Astrocyte (in vitro differentiated cells and primary cell): Measurements from ENCODE around the gene TMC4. TPM values are rescaled to one million over a fixed set of nuclear protein-coding genes. Genes with fewer than 3 reads are reported as not detected.

ENCODE experiments used
- DNase-seq: peaks from one replicate; pipeline ENCODE4 v3.0.0-alpha.2; 2010; ENCODE audit warnings: low read depth
- FAIRE-seq: peaks from 2 replicates; lab custom pipeline; 2011; peaks lifted over from hg19 to GRCh38; lab: Jason Lieb, UNC
- H2AFZ ChIP-seq: 2 replicates; pipeline ENCODE4 v1.6.0; 2012; ENCODE audit warnings: low read depth, low read length, inconsistent platforms
- H3K27ac ChIP-seq: 2 replicates; pipeline ENCODE4 v1.5.1; 2011; ENCODE audit warnings: low read depth, low read length, inconsistent platforms
- H3K27me3 ChIP-seq: 2 replicates; pipeline ENCODE4 v1.6.0; 2011; ENCODE audit warnings: low read length, inconsistent platforms; ENCODE audit not compliant: insufficient read depth
- H3K36me3 ChIP-seq: 2 replicates; pipeline ENCODE4 v1.5.1; 2011; ENCODE audit warnings: low read length, inconsistent platforms; ENCODE audit not compliant: insufficient read depth
- H3K4me1 ChIP-seq: 2 replicates; pipeline ENCODE4 v1.5.1; 2011; ENCODE audit warnings: low read length, inconsistent platforms; ENCODE audit not compliant: insufficient read depth
- H3K4me2 ChIP-seq: 2 replicates; pipeline ENCODE4 v1.6.0; 2012; ENCODE audit warnings: low read length, inconsistent platforms
- H3K4me3 ChIP-seq: 2 replicates; pipeline ENCODE4 v1.5.1; 2011; ENCODE audit warnings: low read depth, mild to moderate bottlenecking, low read length, inconsistent platforms; ENCODE audit not compliant: insufficient read depth
- H3K79me2 ChIP-seq: 2 replicates; pipeline ENCODE4 v1.6.0; 2012; ENCODE audit warnings: mild to moderate bottlenecking, low read length, inconsistent platforms; ENCODE audit not compliant: insufficient read depth
- H3K9ac ChIP-seq: 2 replicates; pipeline ENCODE4 v1.6.0; 2012; ENCODE audit warnings: mild to moderate bottlenecking, low read length, inconsistent platforms
- H3K9me3 ChIP-seq: 2 replicates; pipeline ENCODE4 v1.5.1; 2012; ENCODE audit warnings: low read depth, mild to moderate bottlenecking, low read length, inconsistent platforms; ENCODE audit not compliant: insufficient read depth
- H4K20me1 ChIP-seq: 2 replicates; pipeline ENCODE4 v1.6.0; 2012; ENCODE audit warnings: low read length, inconsistent platforms; ENCODE audit not compliant: insufficient read depth
- H3K27ac Mint-ChIP-seq: one replicate; pipeline ENCODE4 v1.8.0; 2021; ENCODE audit warnings: mild to moderate bottlenecking, mixed read lengths; ENCODE audit not compliant: unreplicated experiment
- H3K27me3 Mint-ChIP-seq: one replicate; pipeline ENCODE4 v1.8.0; 2021; ENCODE audit warnings: low read depth, mixed read lengths; ENCODE audit not compliant: unreplicated experiment
- H3K36me3 Mint-ChIP-seq: one replicate; pipeline ENCODE4 v1.8.0; 2021; ENCODE audit warnings: low read depth, mixed read lengths; ENCODE audit not compliant: unreplicated experiment
- H3K4me1 Mint-ChIP-seq: one replicate; pipeline ENCODE4 v1.8.0; 2021; ENCODE audit warnings: low read depth, mixed read lengths; ENCODE audit not compliant: unreplicated experiment
- H3K4me3 Mint-ChIP-seq: one replicate; pipeline ENCODE4 v1.8.0; 2021; ENCODE audit warnings: mild to moderate bottlenecking, moderate library complexity, mixed read lengths; ENCODE audit not compliant: unreplicated experiment
- H3K9me3 Mint-ChIP-seq: one replicate; pipeline ENCODE4 v1.8.0; 2021; ENCODE audit warnings: mild to moderate bottlenecking, mixed read lengths; ENCODE audit not compliant: unreplicated experiment
- EZH2 ChIP-seq: IDR thresholded peaks from 2 replicates; pipeline ENCODE4 v1.6.1; 2012; ENCODE audit warnings: mild to moderate bottlenecking, low read length, inconsistent platforms; ENCODE audit not compliant: insufficient read depth
- total RNA-seq: library from RNA; stranded (reverse); gene quantifications from 2 replicates; pipeline ENCODE4 v1.2.1, GENCODE V29; 2021
- TF ChIP-seq, protein P1 (sequence below): IDR thresholded peaks from 2 replicates; pipeline ENCODE4 v1.5.1; 2011; ENCODE audit warnings: low read depth, mild to moderate bottlenecking, inconsistent platforms, low read length, moderate library complexity; ENCODE audit not compliant: insufficient read depth

Gene TMC4
- total RNA-seq, 1 donor from 2014 or later: 1.9 TPM

GRCh38 chr19:54152878-54153524 is 20.0 kb downstream of the TMC4 start:
- Mint-ChIP-seq H3K4me1 (peaks cover 5% of the 10 kb centered on the region), H3K4me3 (peak overlapping the region; percentile 17), H3K27ac (no peak overlapping the region), H3K9me3 (no peaks in the 10 kb centered on the region), H3K36me3 (peaks cover 14% of the 10 kb centered on the region), H3K27me3 (no peaks in the 10 kb centered on the region)
- no peak for DNase-seq
- H3K79me2 ChIP-seq: peaks cover 7% of the 10 kb centered on the region
- H3K4me2 ChIP-seq: no peak overlapping the region
- no peak overlapping the region for H3K9ac ChIP-seq
- FAIRE-seq: no peak
- no peak for TF ChIP-seq EZH2
- TF ChIP-seq, protein P1, sequence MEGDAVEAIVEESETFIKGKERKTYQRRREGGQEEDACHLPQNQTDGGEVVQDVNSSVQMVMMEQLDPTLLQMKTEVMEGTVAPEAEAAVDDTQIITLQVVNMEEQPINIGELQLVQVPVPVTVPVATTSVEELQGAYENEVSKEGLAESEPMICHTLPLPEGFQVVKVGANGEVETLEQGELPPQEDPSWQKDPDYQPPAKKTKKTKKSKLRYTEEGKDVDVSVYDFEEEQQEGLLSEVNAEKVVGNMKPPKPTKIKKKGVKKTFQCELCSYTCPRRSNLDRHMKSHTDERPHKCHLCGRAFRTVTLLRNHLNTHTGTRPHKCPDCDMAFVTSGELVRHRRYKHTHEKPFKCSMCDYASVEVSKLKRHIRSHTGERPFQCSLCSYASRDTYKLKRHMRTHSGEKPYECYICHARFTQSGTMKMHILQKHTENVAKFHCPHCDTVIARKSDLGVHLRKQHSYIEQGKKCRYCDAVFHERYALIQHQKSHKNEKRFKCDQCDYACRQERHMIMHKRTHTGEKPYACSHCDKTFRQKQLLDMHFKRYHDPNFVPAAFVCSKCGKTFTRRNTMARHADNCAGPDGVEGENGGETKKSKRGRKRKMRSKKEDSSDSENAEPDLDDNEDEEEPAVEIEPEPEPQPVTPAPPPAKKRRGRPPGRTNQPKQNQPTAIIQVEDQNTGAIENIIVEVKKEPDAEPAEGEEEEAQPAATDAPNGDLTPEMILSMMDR: no peak
- no peaks in the 10 kb centered on the region for H3K9me3 ChIP-seq
- H3K27me3 ChIP-seq: no peaks in the 10 kb centered on the region
- peaks cover 62% of the 10 kb centered on the region for H4K20me1 ChIP-seq
- H3K36me3 ChIP-seq: peaks cover 48% of the 10 kb centered on the region
- H2AFZ ChIP-seq: no peak overlapping the region
- peaks cover 16% of the 10 kb centered on the region for H3K4me1 ChIP-seq
- no peak overlapping the region for H3K27ac ChIP-seq
- no peak overlapping the region for H3K4me3 ChIP-seq

DNA sequence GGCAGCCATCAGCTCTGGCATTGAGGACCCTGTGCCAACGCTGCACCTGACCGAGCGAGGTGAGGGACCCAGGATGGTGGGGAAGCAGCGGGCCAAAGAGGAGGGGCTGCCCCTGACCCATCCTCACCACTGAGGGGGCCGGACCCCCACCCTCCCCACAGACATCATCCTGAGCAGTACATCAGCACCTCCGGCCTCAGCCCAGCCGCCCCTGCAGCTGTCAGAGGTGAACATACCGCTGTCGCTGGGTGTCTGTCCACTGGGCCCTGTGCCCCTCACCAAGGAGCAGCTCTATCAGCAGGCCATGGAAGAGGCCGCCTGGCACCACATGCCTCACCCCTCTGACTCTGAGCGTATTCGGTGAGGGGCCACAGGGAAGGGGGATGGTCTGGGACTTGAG is 20.7 kb downstream of the TMC4 start:
- Histone ChIP-seq H3K27ac (no peak overlapping the region), H3K36me3 (peaks cover 46% of the 10 kb centered on the region), H3K79me2 (peaks cover 7% of the 10 kb centered on the region), H3K9ac (no peak overlapping the region), H3K9me3 (no peaks in the 10 kb centered on the region), H2AFZ (no peak overlapping the region), H3K4me2 (no peak overlapping the region), H3K27me3 (no peaks in the 10 kb centered on the region), H4K20me1 (peaks cover 68% of the 10 kb centered on the region), H3K4me1 (peaks cover 16% of the 10 kb centered on the region), H3K4me3 (no peak overlapping the region)
- H3K4me3 Mint-ChIP-seq: no peak overlapping the region
- DNase-seq (no peak), FAIRE-seq (no peak)
- peaks cover 18% of the 10 kb centered on the region for H3K36me3 Mint-ChIP-seq
- H3K27ac Mint-ChIP-seq: no peak overlapping the region
- no peak for TF ChIP-seq EZH2
- TF ChIP-seq, protein P1: no peak
- H3K4me1 Mint-ChIP-seq: peaks cover 5% of the 10 kb centered on the region
- no peaks in the 10 kb centered on the region for H3K27me3 Mint-ChIP-seq
- no peaks in the 10 kb centered on the region for H3K9me3 Mint-ChIP-seq

DNA sequence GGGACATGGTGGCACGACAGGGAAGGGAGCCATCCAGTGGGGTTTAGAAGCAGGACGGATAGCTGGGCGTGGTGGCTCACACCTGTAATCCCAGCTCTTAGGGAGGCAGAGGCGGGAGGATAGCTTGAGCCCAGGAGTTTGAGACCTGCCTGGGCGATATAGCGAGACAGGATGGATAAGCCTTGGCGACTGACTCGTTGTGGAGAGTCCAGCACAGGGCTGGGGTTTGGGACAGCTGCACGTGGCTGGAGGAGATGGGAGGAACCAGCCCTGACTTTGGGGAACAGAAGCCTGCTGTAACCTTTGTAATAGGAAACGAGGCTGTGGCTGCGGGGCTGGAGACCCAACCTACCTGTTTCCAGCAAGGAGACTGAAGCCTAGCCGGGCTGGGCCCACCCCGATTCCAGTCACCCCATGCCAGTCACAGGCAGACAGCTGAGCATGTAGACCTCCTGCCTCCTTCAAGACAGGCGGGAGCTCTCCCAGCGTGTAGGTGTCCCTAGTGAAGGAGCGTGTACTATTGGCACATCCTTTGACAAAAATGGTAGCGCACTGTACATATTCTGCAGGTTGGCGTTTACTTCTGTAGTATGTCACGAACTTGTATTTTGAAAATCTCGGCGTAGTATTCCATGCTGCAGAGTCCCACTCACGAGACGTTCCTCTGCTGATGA is 21.5 kb downstream of the TMC4 start:
- Histone ChIP-seq H3K36me3 (peaks cover 45% of the 10 kb centered on the region), H3K79me2 (peaks cover under 1% of the 10 kb centered on the region), H3K27ac (no peak overlapping the region), H3K9me3 (no peaks in the 10 kb centered on the region), H3K27me3 (no peaks in the 10 kb centered on the region), H3K9ac (no peak overlapping the region), H3K4me3 (no peak overlapping the region), H3K4me1 (peaks cover 16% of the 10 kb centered on the region), H3K4me2 (no peak overlapping the region), H2AFZ (no peak overlapping the region), H4K20me1 (peaks cover 75% of the 10 kb centered on the region)
- no peak for DNase-seq
- Mint-ChIP-seq H3K27me3 (no peaks in the 10 kb centered on the region), H3K9me3 (no peaks in the 10 kb centered on the region), H3K4me1 (peaks cover 5% of the 10 kb centered on the region), H3K4me3 (no peak overlapping the region), H3K36me3 (peaks cover 21% of the 10 kb centered on the region), H3K27ac (no peak overlapping the region)
- TF ChIP-seq, protein P1: no peak
- no peak for TF ChIP-seq EZH2
- FAIRE-seq: no peak
